Mesodermal cell (in vitro differentiated cells): ENCODE data around the gene RNASE7.

Experiments used
- H3K27ac ChIP-seq: 2 replicates; pipeline ENCODE4 v1.7.0; 2013; ENCODE audit warnings: mild to moderate bottlenecking, low read depth, low read length, moderate library complexity; ENCODE audit not compliant: severe bottlenecking
- H3K36me3 ChIP-seq: 2 replicates; pipeline ENCODE4 v1.7.1; 2013; ENCODE audit warnings: mild to moderate bottlenecking, low read length, moderate library complexity; ENCODE audit not compliant: control insufficient read depth, insufficient read depth
- H3K4me1 ChIP-seq: one replicate; pipeline ENCODE4 v1.7.1; 2013; ENCODE audit warnings: mild to moderate bottlenecking, low read length; ENCODE audit not compliant: insufficient read depth, control insufficient read depth, poor library complexity, severe bottlenecking
- H3K4me3 ChIP-seq: 2 replicates; pipeline ENCODE4 v1.7.0; 2013; ENCODE audit warnings: low read length, control low read depth, mild to moderate bottlenecking; ENCODE audit not compliant: insufficient read depth, poor library complexity, severe bottlenecking; ENCODE audit errors: extremely low read depth
- H3K9me3 ChIP-seq: 2 replicates; pipeline ENCODE4 v1.7.1; 2013; ENCODE audit warnings: mild to moderate bottlenecking, low read length, moderate library complexity; ENCODE audit not compliant: control insufficient read depth
- WGBS, 2 experiments: methylation state at CpG; one replicate each; pipeline ENCODE4 v1.1.5; 2013; ENCODE audit warnings: missing lambda C conversion rate in 2 of 2; ENCODE audit not compliant: insufficient coverage in 2 of 2; 5-methylcytosine and 5-hydroxymethylcytosine counted together

Gene RNASE7

DNA sequence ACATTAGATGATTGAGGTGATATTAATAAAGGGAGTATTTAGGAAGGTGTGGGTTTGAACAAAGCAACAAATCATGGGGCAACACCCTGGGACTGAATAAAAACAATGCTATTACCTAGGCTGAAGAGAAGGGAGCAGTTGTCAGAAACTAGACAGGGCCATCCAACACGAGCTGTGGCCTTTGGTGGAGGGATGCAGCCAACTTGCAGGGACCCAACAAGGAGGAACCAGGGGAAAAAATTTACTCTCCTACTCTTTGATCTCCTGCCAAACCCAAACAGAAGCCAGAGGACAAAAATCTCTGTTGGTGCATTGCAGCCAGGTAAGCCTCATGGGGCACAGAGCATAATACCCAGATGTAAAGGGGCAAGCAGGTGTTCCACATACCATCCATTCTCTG is 31.0 kb upstream of the RNASE7 start:
- H3K27ac ChIP-seq = no peak overlapping the region
- H3K4me1 ChIP-seq = no peaks in the 10 kb centered on the region
- H3K9me3 ChIP-seq = no peaks in the 10 kb centered on the region
- no peak overlapping the region for H3K4me3 ChIP-seq
- H3K36me3 ChIP-seq = no peaks in the 10 kb centered on the region
- WGBS, 2 experiments = 100% methylated on average over 1 of the region's 1 CpG; no CpG with 5 or more reads in 1 of the 2 experiments

DNA sequence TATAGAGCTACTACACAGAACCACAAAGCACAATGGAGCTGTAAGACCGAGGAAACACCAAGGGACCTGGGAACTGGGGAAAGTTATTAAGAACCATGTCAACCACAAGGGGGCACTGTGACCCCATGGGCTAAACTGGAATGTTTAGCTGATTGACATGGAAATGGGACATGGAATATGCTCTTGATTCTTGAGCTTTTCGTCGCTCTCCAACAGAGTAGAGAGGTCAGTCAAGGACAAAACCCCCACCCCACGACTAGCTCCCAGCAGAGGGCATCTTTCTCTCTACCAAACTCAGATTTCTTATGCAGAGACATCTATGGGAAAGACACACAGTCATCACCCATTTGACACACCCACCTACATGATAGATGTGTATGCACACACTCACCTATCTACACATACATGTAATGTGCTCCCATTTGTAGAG is 27.4 kb upstream of the RNASE7 start:
- no peaks in the 10 kb centered on the region for H3K9me3 ChIP-seq
- no peak overlapping the region for H3K4me3 ChIP-seq
- peaks cover 28% of the 10 kb centered on the region for H3K36me3 ChIP-seq
- H3K27ac ChIP-seq = no peak overlapping the region
- 0% methylated on average over 1 to 4 of the region's 4 CpGs for WGBS, 2 experiments
- peaks cover 8% of the 10 kb centered on the region for H3K4me1 ChIP-seq

DNA sequence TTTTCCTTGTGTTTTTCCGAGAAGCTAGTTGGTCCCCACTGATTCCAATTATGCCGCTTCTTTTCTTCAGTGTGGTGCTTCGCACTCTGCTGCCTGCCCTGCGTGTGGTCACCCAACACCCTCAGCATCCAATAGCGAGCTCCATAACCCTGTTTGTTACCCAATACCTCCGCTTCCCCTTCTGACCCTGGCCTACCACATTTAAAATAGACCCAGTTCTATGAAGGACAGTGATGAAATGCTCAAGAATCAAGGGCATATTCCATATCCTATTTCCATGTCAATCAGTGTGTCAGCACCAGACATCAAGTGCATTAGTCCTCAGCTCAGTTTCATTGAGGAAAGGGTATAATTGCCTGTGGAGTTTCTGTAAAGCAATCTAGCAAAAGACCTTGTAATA is 26.9 kb upstream of the RNASE7 start:
- 81 to 95% methylated on average over 6 of the region's 6 CpGs for WGBS, 2 experiments
- H3K27ac ChIP-seq = no peak overlapping the region
- H3K4me3 ChIP-seq = no peak overlapping the region
- peaks cover 9% of the 10 kb centered on the region for H3K4me1 ChIP-seq
- H3K9me3 ChIP-seq = no peaks in the 10 kb centered on the region
- H3K36me3 ChIP-seq = peaks cover 32% of the 10 kb centered on the region

- peaks cover 9% of the 10 kb centered on the region for H3K4me1 ChIP-seq
- 86 to 94% methylated on average over 5 to 6 of the region's 9 CpGs for WGBS, 2 experiments
- H3K27ac ChIP-seq = no peak overlapping the region
- H3K9me3 ChIP-seq = no peaks in the 10 kb centered on the region
- H3K4me3 ChIP-seq = no peak overlapping the region
- H3K36me3 ChIP-seq = peaks cover 45% of the 10 kb centered on the region
These were observed 25.6 kb upstream of the RNASE7 start for GRCh38 chr14:21016413-21017190.

- H3K4me3 ChIP-seq = no peak overlapping the region
- no peak overlapping the region for H3K27ac ChIP-seq
- 92 to 99% methylated on average over 13 to 19 of the region's 28 CpGs for WGBS, 2 experiments
- peaks cover 9% of the 10 kb centered on the region for H3K4me1 ChIP-seq
- no peaks in the 10 kb centered on the region for H3K9me3 ChIP-seq
- H3K36me3 ChIP-seq = peaks cover 51% of the 10 kb centered on the region
These were observed 24.5 kb upstream of the RNASE7 start for GRCh38 chr14:21017528-21018245.

DNA sequence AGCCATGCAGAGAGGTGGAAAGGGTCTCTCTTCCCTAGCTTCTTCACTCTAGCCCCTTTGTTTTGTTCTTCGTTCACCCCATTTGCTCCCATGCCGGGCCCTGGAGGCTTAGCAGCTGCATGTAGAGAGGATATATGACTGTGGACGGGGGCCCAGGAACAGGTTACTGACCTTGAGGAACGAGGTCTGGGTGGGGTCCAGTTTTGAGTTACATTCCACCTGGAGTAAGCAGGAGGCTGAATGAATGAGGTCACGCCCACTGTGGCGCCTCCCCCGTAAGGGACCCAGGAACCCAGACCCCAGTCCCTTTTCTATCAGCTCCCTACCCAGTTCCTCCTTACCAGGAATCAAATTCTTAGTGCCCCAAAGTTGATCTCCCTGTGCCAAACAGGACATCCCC is 23.9 kb upstream of the RNASE7 start:
- Histone ChIP-seq H3K4me3 (no peak overlapping the region), H3K9me3 (no peaks in the 10 kb centered on the region), H3K4me1 (peaks cover 13% of the 10 kb centered on the region), H3K27ac (no peak overlapping the region), H3K36me3 (peaks cover 51% of the 10 kb centered on the region)
- WGBS, 2 experiments = 91 to 93% methylated on average over 2 to 5 of the region's 7 CpGs

GRCh38 chr14:21018781-21019180 is 23.4 kb upstream of the RNASE7 start:
- Histone ChIP-seq H3K27ac (no peak overlapping the region), H3K9me3 (no peaks in the 10 kb centered on the region), H3K4me3 (no peak overlapping the region), H3K4me1 (peaks cover 16% of the 10 kb centered on the region), H3K36me3 (peaks cover 51% of the 10 kb centered on the region)
- 100% methylated on average over 1 of the region's 3 CpGs; no CpG with 5 or more reads in 1 of the 2 experiments for WGBS, 2 experiments

DNA sequence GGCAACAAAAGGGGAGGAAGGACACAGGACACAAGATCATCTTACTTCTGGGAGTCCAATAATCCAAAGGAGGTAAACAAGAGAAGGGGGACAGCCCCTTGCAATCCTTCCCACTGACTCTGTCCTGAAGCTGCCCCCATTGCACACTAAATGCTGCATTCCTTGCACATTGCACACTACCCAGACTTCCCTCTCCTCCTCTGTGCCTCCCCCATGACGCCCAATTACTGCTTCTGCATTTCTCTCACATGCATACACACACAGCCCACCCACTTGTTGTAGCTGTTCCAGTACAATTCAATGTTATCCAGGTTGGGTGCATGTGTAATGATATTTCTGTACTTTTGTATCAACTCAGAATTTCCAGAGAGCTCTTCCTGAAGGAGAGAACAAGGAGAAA is 22.8 kb upstream of the RNASE7 start:
- no peaks in the 10 kb centered on the region for H3K9me3 ChIP-seq
- peaks cover 51% of the 10 kb centered on the region for H3K36me3 ChIP-seq
- H3K27ac ChIP-seq = no peak overlapping the region
- H3K4me1 ChIP-seq = peaks cover 16% of the 10 kb centered on the region
- WGBS, 2 experiments = 63% methylated on average over 1 of the region's 1 CpG; no CpG with 5 or more reads in 1 of the 2 experiments
- H3K4me3 ChIP-seq = no peak overlapping the region

- H3K4me1 ChIP-seq = peaks cover 18% of the 10 kb centered on the region
- no peak overlapping the region for H3K27ac ChIP-seq
- peaks cover 51% of the 10 kb centered on the region for H3K36me3 ChIP-seq
- H3K4me3 ChIP-seq = no peak overlapping the region
- no peaks in the 10 kb centered on the region for H3K9me3 ChIP-seq
- 91 to 100% methylated on average over 2 to 4 of the region's 5 CpGs for WGBS, 2 experiments
These were observed 21.1 kb upstream of the RNASE7 start for GRCh38 chr14:21020977-21021545.

- 92 to 93% methylated on average over 5 of the region's 5 CpGs for WGBS, 2 experiments
- Histone ChIP-seq H3K4me3 (no peak overlapping the region), H3K9me3 (no peaks in the 10 kb centered on the region), H3K4me1 (peaks cover 27% of the 10 kb centered on the region), H3K27ac (no peak overlapping the region), H3K36me3 (peaks cover 43% of the 10 kb centered on the region)
These were observed 19.5 kb upstream of the RNASE7 start for GRCh38 chr14:21022686-21023085.
